Liver (tissue), 3 donors: Measurements from ENCODE around the gene CALB2.

Source experiments
- EGR1 ChIP-seq, 2 donors: IDR thresholded peaks; 2 replicates each; pipeline ENCODE4 v1.6.1; 2016 to 2018; ENCODE audit warnings: antibody characterized with exemption in 2 of 2, low read depth in 2 of 2
- GABPA ChIP-seq, 2 donors: IDR thresholded peaks in 1 of 2; conservative IDR thresholded peaks in 1 of 2; 2 replicates each; pipeline ENCODE4 v1.6.1; 2016; ENCODE audit warnings: antibody characterized with exemption in 2 of 2, mild to moderate bottlenecking in 1 of 2, moderate library complexity in 1 of 2
- HNF4A ChIP-seq, 2 donors: conservative IDR thresholded peaks; 2 replicates each; pipeline ENCODE4 v1.6.1; 2016; ENCODE audit warnings: antibody characterized with exemption in 2 of 2, mild to moderate bottlenecking in 2 of 2
- JUND ChIP-seq, 2 donors: IDR thresholded peaks; 2 replicates each; pipeline ENCODE4 v1.6.1; 2016; ENCODE audit warnings: antibody characterized with exemption in 2 of 2
- NR2F2 ChIP-seq: IDR thresholded peaks from 2 replicates; pipeline ENCODE4 v1.6.1; 2016; ENCODE audit warnings: antibody characterized with exemption
- RAD21 ChIP-seq, 2 donors: IDR thresholded peaks; 2 replicates each; pipeline ENCODE4 v1.6.1; 2016; ENCODE audit warnings: antibody characterized with exemption in 2 of 2, mild to moderate bottlenecking in 2 of 2
- REST ChIP-seq: IDR thresholded peaks from 2 replicates; pipeline ENCODE4 v1.6.1; 2016; ENCODE audit warnings: antibody characterized with exemption, mild to moderate bottlenecking
- SP1 ChIP-seq: IDR thresholded peaks from 2 replicates; pipeline ENCODE4 v1.6.1; 2018; ENCODE audit warnings: antibody characterized with exemption, mild to moderate bottlenecking
- TAF1 ChIP-seq: conservative IDR thresholded peaks from 2 replicates; pipeline ENCODE4 v1.6.1; 2016; ENCODE audit warnings: antibody characterized with exemption, mild to moderate bottlenecking
- YY1 ChIP-seq: IDR thresholded peaks from 2 replicates; pipeline ENCODE4 v1.6.1; 2016; ENCODE audit warnings: antibody characterized with exemption, mild to moderate bottlenecking
- TF ChIP-seq, protein P1 (sequence below): fragments of 150-350 bp; IDR thresholded peaks from 2 replicates; pipeline ENCODE4 v1.5.1; 2017; ENCODE audit warnings: improper control_type of control experiment, low read depth, low read length; ENCODE audit not compliant: missing input control
- TF ChIP-seq, protein P2 (sequence below): IDR thresholded peaks from 2 replicates; pipeline ENCODE4 v1.6.1; 2016; ENCODE audit warnings: antibody characterized with exemption
- donor health status: healthy.
- donor health status: healthy.

- TF ChIP-seq, protein P1, sequence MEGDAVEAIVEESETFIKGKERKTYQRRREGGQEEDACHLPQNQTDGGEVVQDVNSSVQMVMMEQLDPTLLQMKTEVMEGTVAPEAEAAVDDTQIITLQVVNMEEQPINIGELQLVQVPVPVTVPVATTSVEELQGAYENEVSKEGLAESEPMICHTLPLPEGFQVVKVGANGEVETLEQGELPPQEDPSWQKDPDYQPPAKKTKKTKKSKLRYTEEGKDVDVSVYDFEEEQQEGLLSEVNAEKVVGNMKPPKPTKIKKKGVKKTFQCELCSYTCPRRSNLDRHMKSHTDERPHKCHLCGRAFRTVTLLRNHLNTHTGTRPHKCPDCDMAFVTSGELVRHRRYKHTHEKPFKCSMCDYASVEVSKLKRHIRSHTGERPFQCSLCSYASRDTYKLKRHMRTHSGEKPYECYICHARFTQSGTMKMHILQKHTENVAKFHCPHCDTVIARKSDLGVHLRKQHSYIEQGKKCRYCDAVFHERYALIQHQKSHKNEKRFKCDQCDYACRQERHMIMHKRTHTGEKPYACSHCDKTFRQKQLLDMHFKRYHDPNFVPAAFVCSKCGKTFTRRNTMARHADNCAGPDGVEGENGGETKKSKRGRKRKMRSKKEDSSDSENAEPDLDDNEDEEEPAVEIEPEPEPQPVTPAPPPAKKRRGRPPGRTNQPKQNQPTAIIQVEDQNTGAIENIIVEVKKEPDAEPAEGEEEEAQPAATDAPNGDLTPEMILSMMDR: peak; percentile 90
- TF ChIP-seq EGR1 (IDR thresholded peaks at IDR 0.05; ENCODE audit: low read depth in 2 of 2) (peak in 1 of 2 donors; percentile 25), YY1 (no peak), TAF1 (no peak), NR2F2 (no peak), REST (no peak), GABPA (IDR thresholded peaks at IDR 0.05 in 1 of 2, conservative IDR thresholded peaks at IDR 0.05 in 1 of 2) (no peak), RAD21 (IDR thresholded peaks at IDR 0.05) (peak; percentile 64 to 74), JUND (IDR thresholded peaks at IDR 0.05) (no peak), HNF4A (conservative IDR thresholded peaks at IDR 0.05) (no peak), SP1 (no peak)
- TF ChIP-seq, protein P2, sequence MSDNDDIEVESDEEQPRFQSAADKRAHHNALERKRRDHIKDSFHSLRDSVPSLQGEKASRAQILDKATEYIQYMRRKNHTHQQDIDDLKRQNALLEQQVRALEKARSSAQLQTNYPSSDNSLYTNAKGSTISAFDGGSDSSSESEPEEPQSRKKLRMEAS: no peak
Observed at GRCh38 chr16:71358464-71358998, at the start of gene CALB2.
